ENCODE data around the gene ZNF593OS. TPM values are rescaled to one million over a fixed set of nuclear protein-coding genes. Genes with fewer than 3 reads are reported as not detected.

ZNF593OS gene
- total RNA-seq, 4 donors from 2014 or later: not detected

- WGBS: 69% methylated on average over 18 of the region's 21 CpGs
- Histone ChIP-seq H3K27ac (replicated peaks in 1 of 4) (peak overlapping the region; percentile 1 to 76 (median 56)), H3K9me3 (no peaks in the 10 kb centered on the region), H3K36me3 (no peaks in the 10 kb centered on the region), H3K27me3 (peaks cover 0 to 48% (median 2%) of the 10 kb centered on the region in 4 donors), H3K4me3 (peak overlapping the region; percentile 29 to 47 (median 31)), H3K4me1 (peaks cover under 1 to 36% (median under 1%) of the 10 kb centered on the region in 4 donors)
- intact Hi-C loops (cut with DNase I): no loop called here
- DNase-seq (ENCODE audit: extremely low spot score): no peak
- TF ChIP-seq POLR2A (IDR thresholded peaks at IDR 0.05; ENCODE audit: low read depth) (no peak), EP300 (IDR thresholded peaks at IDR 0.05) (peak; percentile 62), POLR2AphosphoS5 (IDR thresholded peaks at IDR 0.05) (peak in 1 of 2 donors; percentile 51)
- TF ChIP-seq, protein P1, sequence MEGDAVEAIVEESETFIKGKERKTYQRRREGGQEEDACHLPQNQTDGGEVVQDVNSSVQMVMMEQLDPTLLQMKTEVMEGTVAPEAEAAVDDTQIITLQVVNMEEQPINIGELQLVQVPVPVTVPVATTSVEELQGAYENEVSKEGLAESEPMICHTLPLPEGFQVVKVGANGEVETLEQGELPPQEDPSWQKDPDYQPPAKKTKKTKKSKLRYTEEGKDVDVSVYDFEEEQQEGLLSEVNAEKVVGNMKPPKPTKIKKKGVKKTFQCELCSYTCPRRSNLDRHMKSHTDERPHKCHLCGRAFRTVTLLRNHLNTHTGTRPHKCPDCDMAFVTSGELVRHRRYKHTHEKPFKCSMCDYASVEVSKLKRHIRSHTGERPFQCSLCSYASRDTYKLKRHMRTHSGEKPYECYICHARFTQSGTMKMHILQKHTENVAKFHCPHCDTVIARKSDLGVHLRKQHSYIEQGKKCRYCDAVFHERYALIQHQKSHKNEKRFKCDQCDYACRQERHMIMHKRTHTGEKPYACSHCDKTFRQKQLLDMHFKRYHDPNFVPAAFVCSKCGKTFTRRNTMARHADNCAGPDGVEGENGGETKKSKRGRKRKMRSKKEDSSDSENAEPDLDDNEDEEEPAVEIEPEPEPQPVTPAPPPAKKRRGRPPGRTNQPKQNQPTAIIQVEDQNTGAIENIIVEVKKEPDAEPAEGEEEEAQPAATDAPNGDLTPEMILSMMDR (IDR thresholded peaks at IDR 0.05): no peak
Measured at GRCh38 chr1:26155370-26156284, 16.0 kb downstream of the ZNF593OS start.

GRCh38 chr1:26154750-26155149, 16.9 kb downstream of the ZNF593OS start:
- TF ChIP-seq POLR2A (IDR thresholded peaks at IDR 0.05; ENCODE audit: low read depth): no peak
- TF ChIP-seq POLR2AphosphoS5 (IDR thresholded peaks at IDR 0.05): peak in 1 of 2 donors; percentile 42
- TF ChIP-seq, protein P1 (IDR thresholded peaks at IDR 0.05): no peak
- TF ChIP-seq EP300 (IDR thresholded peaks at IDR 0.05): no peak
- no peak for DNase-seq (ENCODE audit: extremely low spot score)
- Histone ChIP-seq H3K27me3 (peaks cover 0 to 49% (median 2%) of the 10 kb centered on the region in 4 donors), H3K4me3 (no peak overlapping the region), H3K36me3 (no peaks in the 10 kb centered on the region), H3K27ac (replicated peaks in 1 of 4) (peak overlapping the region in 3 of 4 donors; percentile 51 to 76 (median 62)), H3K4me1 (peaks cover 0 to 30% (median 0%) of the 10 kb centered on the region in 4 donors), H3K9me3 (no peaks in the 10 kb centered on the region)
- intact Hi-C loops (cut with DNase I): no loop called here
- WGBS: 56% methylated on average over 9 of the region's 9 CpGs

DNA sequence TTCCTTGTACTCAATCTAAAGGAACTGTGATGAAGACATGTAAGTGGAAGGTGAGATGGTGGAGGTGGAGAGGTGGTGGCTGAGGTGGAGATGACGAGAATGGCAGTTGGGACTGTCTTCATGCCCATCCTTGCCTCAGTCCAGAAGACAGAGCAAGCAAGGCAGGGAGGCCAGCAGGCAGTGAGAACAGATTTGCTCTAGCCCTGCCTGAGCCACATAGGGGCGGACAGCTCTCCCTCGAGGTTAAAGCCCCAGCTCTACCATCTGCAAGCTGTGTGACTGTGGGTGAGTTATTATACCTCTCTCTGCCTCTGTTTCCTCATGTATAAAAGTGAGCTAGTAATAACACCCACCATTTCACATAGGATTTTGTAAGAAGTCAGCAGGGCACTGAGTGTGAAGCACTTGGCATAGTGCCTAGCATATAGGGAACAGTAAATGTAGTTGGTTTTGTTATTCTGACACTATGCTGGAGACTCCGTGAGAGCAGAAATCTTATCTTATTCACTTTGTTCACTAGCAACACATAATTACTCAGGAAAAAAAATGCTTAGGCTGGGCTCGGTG, 17.6 kb downstream of the ZNF593OS start:
- H3K27ac ChIP-seq (replicated peaks in 1 of 4): no peak overlapping the region
- WGBS: 50% methylated on average over 5 of the region's 5 CpGs
- DNase-seq (ENCODE audit: extremely low spot score): no peak
- peaks cover 0 to 49% (median 2%) of the 10 kb centered on the region in 4 donors for H3K27me3 ChIP-seq
- H3K9me3 ChIP-seq: no peaks in the 10 kb centered on the region
- no peaks in the 10 kb centered on the region for H3K36me3 ChIP-seq
- H3K4me3 ChIP-seq: no peak overlapping the region
- H3K4me1 ChIP-seq: peaks cover 0 to 24% (median 0%) of the 10 kb centered on the region in 4 donors
- TF ChIP-seq EP300 (IDR thresholded peaks at IDR 0.05): no peak
- no peak for TF ChIP-seq POLR2A (IDR thresholded peaks at IDR 0.05; ENCODE audit: low read depth)
- intact Hi-C loops (cut with DNase I): no loop called here

DNA sequence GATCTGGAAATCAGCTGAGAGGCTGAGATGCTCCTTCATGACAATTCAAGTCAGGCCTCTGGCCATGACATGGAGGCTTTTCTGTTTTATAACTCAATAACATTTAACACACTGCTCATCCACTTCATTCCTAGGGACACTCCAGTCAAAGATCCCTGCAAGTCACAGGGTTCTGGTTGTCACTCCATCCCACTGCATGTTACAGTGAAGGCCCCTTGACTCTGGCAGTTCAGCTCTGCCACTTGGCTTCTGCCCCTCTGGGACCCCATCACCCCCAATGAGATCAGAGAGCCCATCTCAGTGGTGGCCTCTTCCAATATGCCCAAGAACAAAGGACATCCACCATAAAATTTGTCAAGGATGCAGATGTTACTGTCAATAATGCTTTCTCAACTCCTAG, 22.7 kb downstream of the ZNF593OS start:
- Histone ChIP-seq H3K27me3 (peaks cover 0 to 26% (median 0%) of the 10 kb centered on the region in 4 donors), H3K36me3 (no peaks in the 10 kb centered on the region), H3K4me3 (no peak overlapping the region), H3K9me3 (no peaks in the 10 kb centered on the region), H3K27ac (replicated peaks in 1 of 4) (no peak overlapping the region), H3K4me1 (peaks cover 2 to 10% (median 6%) of the 10 kb centered on the region in 4 donors)
- DNase-seq (ENCODE audit: extremely low spot score): no peak
- TF ChIP-seq POLR2A (IDR thresholded peaks at IDR 0.05; ENCODE audit: low read depth) (no peak), EP300 (IDR thresholded peaks at IDR 0.05) (no peak), POLR2AphosphoS5 (IDR thresholded peaks at IDR 0.05) (no peak)
- TF ChIP-seq, protein P1 (IDR thresholded peaks at IDR 0.05): no peak
- intact Hi-C loops (cut with DNase I): no loop called here

- WGBS: 44% methylated on average over 5 of the region's 6 CpGs
- H3K27me3 ChIP-seq: peaks cover 0 to 26% (median 0%) of the 10 kb centered on the region in 4 donors
- H3K4me1 ChIP-seq: peaks cover 2 to 10% (median 6%) of the 10 kb centered on the region in 4 donors
- no peaks in the 10 kb centered on the region for H3K9me3 ChIP-seq
- no peak overlapping the region for H3K27ac ChIP-seq (replicated peaks in 1 of 4)
- no peak for TF ChIP-seq EP300 (IDR thresholded peaks at IDR 0.05)
- TF ChIP-seq, protein P1 (IDR thresholded peaks at IDR 0.05): no peak
- TF ChIP-seq POLR2A (IDR thresholded peaks at IDR 0.05; ENCODE audit: low read depth): no peak
- TF ChIP-seq POLR2AphosphoS5 (IDR thresholded peaks at IDR 0.05): no peak
- H3K36me3 ChIP-seq: no peaks in the 10 kb centered on the region
- intact Hi-C loops (cut with DNase I): loop anchor here (2.0 kb wide), 2 partner anchors 41 to 109 kb away; no protein-coding TSS in a partner anchor
- H3K4me3 ChIP-seq: no peak overlapping the region
- peak; percentile 79 for DNase-seq (ENCODE audit: extremely low spot score)
Measured at GRCh38 chr1:26145960-26146294, 25.7 kb downstream of the ZNF593OS start.

Data from esophagus muscularis mucosa (tissue), 4 donors.